HepG2 (cell line): ENCODE results near the gene SERPINI1. TPM values are rescaled to one million over a fixed set of nuclear protein-coding genes. Genes with fewer than 3 reads are reported as not detected.

Experiments
- ATAC-seq: fragments of 200-7000 bp; cut with Tn5 transposase; 3 replicates; pipeline ENCODE4 v1.9.1; 2020; ENCODE audit warnings: mild to moderate bottlenecking, moderate library complexity
- BruUV-seq: library from RNA; stranded (reverse); fragments of 400-500 nt; replicated peaks from 2 replicates; lab custom pipeline; 2021; lab: Mats Ljungman, UMichigan
- CTCF ChIA-PET: fragments of 300-600 bp; formaldehyde crosslinking; extraction: SDS; loops from one replicate; lab custom pipeline; 2021; ENCODE audit warnings: low total read pairs, inconsistent platforms, low intra/inter-chr PET ratio; lab: Yijun Ruan, JAX
- POLR2A ChIA-PET: fragments of 350-600 bp; sonication (Branson Sonifier 250); formaldehyde crosslinking; loops from one replicate; lab custom pipeline; 2020; ENCODE audit warnings: antibody characterized with exemption, inconsistent platforms; lab: Yijun Ruan, JAX
- DNase-seq: peaks from one replicate; pipeline ENCODE4 v3.0.0-alpha.2; 2015; ENCODE audit warnings: low spot score
- FAIRE-seq: peaks from 3 replicates; lab custom pipeline; 2011; peaks lifted over from hg19 to GRCh38; lab: Jason Lieb, UNC
- H2AFZ ChIP-seq: one replicate; pipeline ENCODE4 v1.6.1; 2011; ENCODE audit warnings: low read length, inconsistent platforms
- H3K27ac ChIP-seq: fragments of 300-600 bp; 3 replicates; pipeline ENCODE4 v1.8.0; 2011; ENCODE audit warnings: mixed run types, mild to moderate bottlenecking, mixed read lengths, low read length, inconsistent platforms; ENCODE audit not compliant: insufficient read depth; ENCODE audit errors: extremely low read length
- H3K27me3 ChIP-seq, 2 experiments: fragments of 200-600 bp in 1 of 2; 2 replicates in 1 of 2; 3 replicates in 1 of 2; pipeline versions ENCODE4 v1.6.0 to v1.8.0; 2011; ENCODE audit warnings: low read length in 2 of 2, mild to moderate bottlenecking in 2 of 2, moderate library complexity in 2 of 2, inconsistent platforms in 1 of 2; ENCODE audit not compliant: insufficient read depth in 2 of 2, control insufficient read depth in 1 of 2
- H3K36me3 ChIP-seq, 2 experiments: fragments of 200-600 bp in 1 of 2; replicated peaks in 1 of 2; 2 replicates in 1 of 2; 3 replicates in 1 of 2; pipeline versions ENCODE4 v1.5.1 to v1.8.0; 2011; ENCODE audit warnings: low read length in 2 of 2, inconsistent platforms in 1 of 2; ENCODE audit not compliant: insufficient read depth in 2 of 2, control insufficient read depth in 1 of 2
- H3K4me1 ChIP-seq: 2 replicates; pipeline ENCODE4 v1.5.1; 2012; ENCODE audit warnings: low read length, inconsistent platforms; ENCODE audit not compliant: insufficient read depth
- H3K4me2 ChIP-seq: 2 replicates; pipeline ENCODE4 v1.6.0; 2011; ENCODE audit warnings: low read depth, low read length, inconsistent platforms
- H3K4me3 ChIP-seq, 3 experiments: fragments of 200-600 bp in 1 of 3; sonication (generic), shearing (Covaris generic) in 1 of 3; replicated peaks in 1 of 3; 2 replicates each; pipeline ENCODE4 v1.5.1; 2011 to 2016; ENCODE audit warnings: low read length in 3 of 3, inconsistent platforms in 2 of 3, low read depth in 2 of 3, mild to moderate bottlenecking in 2 of 3, control low read depth in 1 of 3, mixed read lengths in 1 of 3; ENCODE audit not compliant: insufficient read depth in 1 of 3
- H3K79me2 ChIP-seq: one replicate; pipeline ENCODE4 v1.6.1; 2011; ENCODE audit warnings: low read length, inconsistent platforms; ENCODE audit not compliant: insufficient read depth
- H3K9ac ChIP-seq: 2 replicates; pipeline ENCODE4 v1.6.0; 2011; ENCODE audit warnings: mild to moderate bottlenecking, low read depth, low read length, inconsistent platforms; ENCODE audit not compliant: insufficient read depth
- H3K9me3 ChIP-seq: 2 replicates; pipeline ENCODE4 v1.5.1; 2012; ENCODE audit warnings: mild to moderate bottlenecking, low read length
- H4K20me1 ChIP-seq: 2 replicates; pipeline ENCODE4 v1.6.0; 2011; ENCODE audit warnings: inconsistent platforms, mild to moderate bottlenecking, low read length, moderate library complexity; ENCODE audit not compliant: insufficient read depth
- GLMP ChIP-seq: sonication (generic); formaldehyde crosslinking; IDR thresholded peaks from 2 replicates; pipeline ENCODE4 v1.9.0; 2021; ENCODE audit warnings: missing genetic modification reagents, mild to moderate bottlenecking, borderline replicate concordance
- HINFP ChIP-seq: sonication (generic); formaldehyde crosslinking; IDR thresholded peaks from 2 replicates; pipeline ENCODE4 v1.4.0; 2020; ENCODE audit warnings: low read depth, mild to moderate bottlenecking, missing genetic modification reagents
- NFIB ChIP-seq: sonication (generic); formaldehyde crosslinking; IDR thresholded peaks from 2 replicates; pipeline ENCODE4 v1.9.0; 2021; ENCODE audit warnings: missing genetic modification reagents, mild to moderate bottlenecking, borderline replicate concordance
- PAF1 ChIP-seq: IDR thresholded peaks from 2 replicates; pipeline ENCODE4 v1.6.1; 2016; ENCODE audit warnings: missing genetic modification reagents, missing compliant biosample characterization
- SYNCRIP ChIP-seq: fragments of 200-400 bp; formaldehyde crosslinking; IDR thresholded peaks from 2 replicates; pipeline ENCODE4 v1.6.1; 2018; ENCODE audit warnings: mild to moderate bottlenecking, low read depth, low read length; ENCODE audit not compliant: insufficient read depth
- THAP9 ChIP-seq: sonication (generic); formaldehyde crosslinking; IDR thresholded peaks from 2 replicates; pipeline ENCODE4; 2020; ENCODE audit warnings: missing genetic modification reagents, mild to moderate bottlenecking, borderline replicate concordance
- ZNF281 ChIP-seq: sonication (generic); formaldehyde crosslinking; IDR thresholded peaks from 2 replicates; pipeline ENCODE4 v1.4.0; 2020; ENCODE audit warnings: missing genetic modification reagents, borderline replicate concordance
- ZNF329 ChIP-seq: sonication (generic); formaldehyde crosslinking; IDR thresholded peaks from 2 replicates; pipeline ENCODE4 v1.9.0; 2021; ENCODE audit warnings: low read depth, mild to moderate bottlenecking, missing genetic modification reagents
- ZNF44 ChIP-seq: sonication (generic); formaldehyde crosslinking; IDR thresholded peaks from 2 replicates; pipeline ENCODE4 v1.5.1; 2020; ENCODE audit warnings: mild to moderate bottlenecking, missing genetic modification reagents
- whole genome bisulfite sequencing: methylation state at CpG from one replicate; pipeline ENCODE4 v1.1.6; 2017; ENCODE audit warnings: low lambda C conversion rate; 5-methylcytosine and 5-hydroxymethylcytosine counted together
- in situ Hi-C: cut with HindIII; loops from 2 replicates; pipeline ENCODE4 v1.10.0; 2017; ENCODE audit warnings: low pct_unique_long_range_greater_than_20kb; ENCODE audit not compliant: extremely low pct_ligation_motif_present
- intact Hi-C: fragments of 100-400 bp; cut with micrococcal nuclease; formaldehyde crosslinking; loops from one replicate; pipeline ENCODE4 v1.10.0; 2022; ENCODE audit not compliant: unreplicated experiment
- polyA plus RNA-seq, 8 experiments: library from polyadenylated mRNA; depleted of rRNA in 3 of 8; stranded (reverse) in 7 of 8; unstranded in 1 of 8; fragments of >200 nt; fragmentation: Illumina TruSeq in 4 of 8; extraction: Trizol in 4 of 8; gene quantifications; 2 replicates each; pipeline versions ENCODE4 v1.2.1 to v1.2.3, GENCODE V29; 2011 to 2016; ENCODE audit warnings: low read depth in 4 of 8, missing spikeins in 1 of 8, mixed read lengths in 1 of 8; ENCODE audit not compliant: insufficient read depth in 1 of 8
- total RNA-seq, 5 experiments: library from RNA; depleted of rRNA; stranded (reverse); fragments of >200 nt; fragmentation: Illumina TruSeq; extraction: Trizol; gene quantifications; 2 replicates each; pipeline ENCODE4 v1.2.3, GENCODE V29; 2016; ENCODE audit warnings: low read depth in 1 of 5

SERPINI1 gene
- total and polyA plus RNA-seq, 2 of the 13 experiments (the other 11 are each of a cell fraction or from before 2014, with no cell fraction given): 14.7 to 58.0 TPM

- ChIA-PET POLR2A (no interaction called here), CTCF (no interaction called here)
- peaks cover 67% of the 10 kb centered on the region for H3K79me2 ChIP-seq
- no peak overlapping the region for H2AFZ ChIP-seq
- H3K27me3 ChIP-seq: no peaks in the 10 kb centered on the region
- no peak for ATAC-seq
- TF ChIP-seq PAF1 (CRISPR knock-in tag): no peak
- TF ChIP-seq ZNF44 (CRISPR knock-in tag): no peak
- TF ChIP-seq GLMP: no peak
- no peak for TF ChIP-seq HINFP
- no peak for TF ChIP-seq ZNF281 (CRISPR knock-in tag)
- no peak for TF ChIP-seq THAP9 (CRISPR knock-in tag)
- TF ChIP-seq SYNCRIP: no peak
- TF ChIP-seq NFIB (CRISPR knock-in tag): no peak
- TF ChIP-seq ZNF329 (CRISPR knock-in tag): no peak
- no peaks in the 10 kb centered on the region for H3K9me3 ChIP-seq
- DNase-seq: no peak
- BruUV-seq: no TSS peak
- H4K20me1 ChIP-seq: peaks cover 9% of the 10 kb centered on the region; the same call in 1 of the 2 replicates
- intact Hi-C loops: no loop called here
- H3K4me2 ChIP-seq: no peak overlapping the region
- H3K36me3 ChIP-seq: peaks cover 2 to 13% of the 10 kb centered on the region in 2 experiments; a peak in 3 of 5 replicates
- in situ Hi-C loops: no loop called here
- no peak for FAIRE-seq
- H3K9ac ChIP-seq: no peak overlapping the region
- H3K4me3 ChIP-seq: no peak overlapping the region
- no peak overlapping the region for H3K27ac ChIP-seq
- peaks cover 10% of the 10 kb centered on the region for H3K4me1 ChIP-seq
- WGBS: 90% methylated on average over 4 of the region's 4 CpGs
Observed at GRCh38 chr3:167723025-167723512, 12.5 kb upstream of the SERPINI1 start.
